Keratinocyte (primary cell): ENCODE data around the gene GPR176. TPM values are rescaled to one million over a fixed set of nuclear protein-coding genes. Genes with fewer than 3 reads are reported as not detected.

Source experiments
- DNase-seq: peaks from one replicate; pipeline ENCODE4 v3.0.0-alpha.2; 2011; ENCODE audit warnings: low read depth, missing footprints, low spot score
- FAIRE-seq: peaks from 2 replicates; lab custom pipeline; 2011; peaks lifted over from hg19 to GRCh38; lab: Jason Lieb, UNC
- H2AFZ ChIP-seq: 2 replicates; pipeline ENCODE4 v1.6.0; 2012; ENCODE audit warnings: low read length, control low read depth, inconsistent platforms; ENCODE audit not compliant: control insufficient read depth
- H3K27ac ChIP-seq: 2 replicates; pipeline ENCODE4 v1.5.1; 2011; ENCODE audit warnings: low read length; ENCODE audit not compliant: control insufficient read depth, insufficient read depth
- H3K27me3 ChIP-seq: 3 replicates; pipeline ENCODE4 v1.6.0; 2011; ENCODE audit warnings: low read length; ENCODE audit not compliant: control insufficient read depth, insufficient read depth; ENCODE audit errors: extremely low read depth
- H3K36me3 ChIP-seq, 2 experiments: 2 replicates in 1 of 2; 3 replicates in 1 of 2; pipeline ENCODE4 v1.5.1; 2011; ENCODE audit warnings: low read length in 2 of 2, mild to moderate bottlenecking in 1 of 2; ENCODE audit not compliant: control insufficient read depth in 2 of 2, insufficient read depth in 2 of 2; ENCODE audit errors: extremely low read depth in 1 of 2
- H3K4me1 ChIP-seq: 3 replicates; pipeline ENCODE4 v1.5.1; 2011; ENCODE audit warnings: low read length; ENCODE audit not compliant: control insufficient read depth, insufficient read depth; ENCODE audit errors: extremely low read depth
- H3K4me2 ChIP-seq: 3 replicates; pipeline ENCODE4 v1.6.0; 2011; ENCODE audit warnings: low read depth, low read length; ENCODE audit not compliant: control insufficient read depth, insufficient read depth; ENCODE audit errors: extremely low read depth
- H3K4me3 ChIP-seq, 3 experiments: fragments of 200-600 bp in 1 of 3; sonication (generic) in 1 of 3; 2 replicates in 2 of 3; 3 replicates in 1 of 3; pipeline ENCODE4 v1.5.1; 2011 to 2016; ENCODE audit warnings: low read length in 3 of 3, mild to moderate bottlenecking in 3 of 3, control low read depth in 2 of 3, inconsistent platforms in 1 of 3, low read depth in 1 of 3, mixed read lengths in 1 of 3, mixed run types in 1 of 3, moderate library complexity in 1 of 3; ENCODE audit not compliant: control insufficient read depth in 2 of 3, insufficient read depth in 2 of 3; ENCODE audit errors: extremely low read depth in 1 of 3
- H3K79me2 ChIP-seq: 2 replicates; pipeline ENCODE4 v1.6.0; 2012; ENCODE audit warnings: low read length; ENCODE audit not compliant: control insufficient read depth, insufficient read depth
- H3K9ac ChIP-seq: 3 replicates; pipeline ENCODE4 v1.6.0; 2011; ENCODE audit warnings: low read length; ENCODE audit not compliant: control insufficient read depth, insufficient read depth; ENCODE audit errors: extremely low read depth
- H3K9me1 ChIP-seq: 3 replicates; pipeline ENCODE4 v1.6.0; 2011; ENCODE audit warnings: low read length; ENCODE audit not compliant: control insufficient read depth, insufficient read depth; ENCODE audit errors: extremely low read depth
- H3K9me3 ChIP-seq: 2 replicates; pipeline ENCODE4 v1.5.1; 2012; ENCODE audit warnings: low read depth, low read length; ENCODE audit not compliant: control insufficient read depth
- H4K20me1 ChIP-seq: 3 replicates; pipeline ENCODE4 v1.6.0; 2011; ENCODE audit warnings: low read length; ENCODE audit not compliant: control insufficient read depth, insufficient read depth; ENCODE audit errors: extremely low read depth
- CTCF ChIP-seq, 3 experiments: IDR thresholded peaks in 1 of 3; conservative IDR thresholded peaks in 1 of 3; optimal IDR thresholded peaks in 1 of 3; 2 replicates in 2 of 3; 3 replicates in 1 of 3; pipeline versions ENCODE3 to v1.5.1; 2011; ENCODE audit warnings: low read length in 3 of 3, mild to moderate bottlenecking in 3 of 3, moderate library complexity in 2 of 3, control low read depth in 1 of 3, inconsistent platforms in 1 of 3; ENCODE audit not compliant: insufficient read depth in 2 of 3; ENCODE audit errors: extremely low read depth in 1 of 3
- EZH2 ChIP-seq: IDR thresholded peaks from one replicate; pipeline ENCODE4 v1.6.1; 2012; ENCODE audit warnings: inconsistent platforms, mild to moderate bottlenecking, low read length, moderate library complexity
- dilution Hi-C: fragments of 300-500 bp; cut with MboI; formaldehyde crosslinking; loops from one replicate; pipeline ENCODE4 v1.7.0; 2020; ENCODE audit warnings: low sequenced_read_pairs; ENCODE audit not compliant: extremely low pct_ligation_motif_present
- polyA plus RNA-seq, 5 experiments: library from polyadenylated mRNA; depleted of rRNA in 3 of 5; stranded (reverse) in 3 of 5; stranded (forward) in 1 of 5; unstranded in 1 of 5; fragments of >200 nt; gene quantifications; 1 replicate in 1 of 5; 2 replicates in 3 of 5; 3 replicates in 1 of 5; pipeline versions ENCODE4 v1.2.1 to v1.2.3, GENCODE V29; 2011 to 2012; ENCODE audit warnings: missing spikeins in 2 of 5, low read depth in 1 of 5, low replicate concordance in 1 of 5

GPR176 gene
- polyA plus RNA-seq, 1 donor (not counting 4 experiments of a cell fraction or from before 2014, with no cell fraction given): 12.5 TPM

GRCh38 chr15:39864116-39864515 is 56.0 kb downstream of the GPR176 start:
- peaks cover 4% of the 10 kb centered on the region for H3K79me2 ChIP-seq
- H4K20me1 ChIP-seq: no peaks in the 10 kb centered on the region
- H3K9me1 ChIP-seq: no peaks in the 10 kb centered on the region
- H3K4me3 ChIP-seq: no peak overlapping the region
- H2AFZ ChIP-seq: no peak overlapping the region
- no peaks in the 10 kb centered on the region for H3K27me3 ChIP-seq
- no peaks in the 10 kb centered on the region for H3K36me3 ChIP-seq
- H3K9me3 ChIP-seq: no peaks in the 10 kb centered on the region
- H3K9ac ChIP-seq: no peak overlapping the region
- no peak overlapping the region for H3K27ac ChIP-seq
- TF ChIP-seq EZH2 (no peak), CTCF (optimal IDR thresholded peaks at IDR 0.05 in 1 of 3, IDR thresholded peaks at IDR 0.05 in 1 of 3, conservative IDR thresholded peaks at IDR 0.05 in 1 of 3; ENCODE audit: extremely low read depth in 1 of 3, insufficient read depth in 2 of 3, low read length in 3 of 3) (no peak)
- dilution Hi-C loops: no loop called here
- no peak for FAIRE-seq
- no peak overlapping the region for H3K4me2 ChIP-seq
- H3K4me1 ChIP-seq: no peaks in the 10 kb centered on the region
- no peak for DNase-seq

- Histone ChIP-seq H3K9me3 (no peaks in the 10 kb centered on the region), H4K20me1 (no peaks in the 10 kb centered on the region), H3K27ac (no peak overlapping the region), H3K79me2 (peaks cover 2% of the 10 kb centered on the region), H3K27me3 (no peaks in the 10 kb centered on the region), H3K4me3 (no peak overlapping the region), H3K36me3 (no peaks in the 10 kb centered on the region), H3K4me2 (no peak overlapping the region), H3K9me1 (no peaks in the 10 kb centered on the region), H3K9ac (no peak overlapping the region), H2AFZ (no peak overlapping the region), H3K4me1 (no peaks in the 10 kb centered on the region)
- TF ChIP-seq EZH2: no peak
- TF ChIP-seq CTCF (optimal IDR thresholded peaks at IDR 0.05 in 1 of 3, IDR thresholded peaks at IDR 0.05 in 1 of 3, conservative IDR thresholded peaks at IDR 0.05 in 1 of 3; ENCODE audit: extremely low read depth in 1 of 3, insufficient read depth in 2 of 3, low read length in 3 of 3): no peak
- DNase-seq: no peak
- FAIRE-seq: no peak
- dilution Hi-C loops: no loop called here
These were observed 59.2 kb downstream of the GPR176 start for GRCh38 chr15:39860871-39861270.
